ENCODE data around the gene MAP1LC3B.

DNA sequence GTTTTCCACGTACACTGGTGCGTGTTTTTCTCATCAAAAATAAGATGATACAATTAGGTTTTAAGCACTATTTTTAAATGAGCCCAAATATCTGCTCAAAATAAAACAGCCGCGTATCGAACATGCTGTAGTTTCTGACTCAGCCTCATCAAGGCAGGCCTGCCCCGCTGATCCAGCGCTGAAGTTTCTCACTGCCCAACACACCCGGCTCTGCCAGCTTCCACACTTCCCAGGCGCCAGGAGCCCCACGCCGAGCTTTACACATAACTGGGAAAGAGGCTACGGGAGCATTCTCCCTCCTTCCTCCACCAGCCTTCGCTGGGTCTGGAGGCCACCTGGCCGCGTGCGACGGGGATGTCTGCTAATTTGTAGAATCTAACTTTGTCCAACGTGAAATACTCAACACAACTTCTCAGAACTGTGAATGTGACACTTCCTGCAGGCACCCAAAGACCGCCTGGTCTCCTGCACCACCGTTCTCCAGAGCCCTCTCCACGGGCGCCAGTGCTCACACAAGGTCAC lies 42.1 kb downstream of the MAP1LC3B start:
- TF ChIP-seq, protein P1, sequence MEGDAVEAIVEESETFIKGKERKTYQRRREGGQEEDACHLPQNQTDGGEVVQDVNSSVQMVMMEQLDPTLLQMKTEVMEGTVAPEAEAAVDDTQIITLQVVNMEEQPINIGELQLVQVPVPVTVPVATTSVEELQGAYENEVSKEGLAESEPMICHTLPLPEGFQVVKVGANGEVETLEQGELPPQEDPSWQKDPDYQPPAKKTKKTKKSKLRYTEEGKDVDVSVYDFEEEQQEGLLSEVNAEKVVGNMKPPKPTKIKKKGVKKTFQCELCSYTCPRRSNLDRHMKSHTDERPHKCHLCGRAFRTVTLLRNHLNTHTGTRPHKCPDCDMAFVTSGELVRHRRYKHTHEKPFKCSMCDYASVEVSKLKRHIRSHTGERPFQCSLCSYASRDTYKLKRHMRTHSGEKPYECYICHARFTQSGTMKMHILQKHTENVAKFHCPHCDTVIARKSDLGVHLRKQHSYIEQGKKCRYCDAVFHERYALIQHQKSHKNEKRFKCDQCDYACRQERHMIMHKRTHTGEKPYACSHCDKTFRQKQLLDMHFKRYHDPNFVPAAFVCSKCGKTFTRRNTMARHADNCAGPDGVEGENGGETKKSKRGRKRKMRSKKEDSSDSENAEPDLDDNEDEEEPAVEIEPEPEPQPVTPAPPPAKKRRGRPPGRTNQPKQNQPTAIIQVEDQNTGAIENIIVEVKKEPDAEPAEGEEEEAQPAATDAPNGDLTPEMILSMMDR (IDR thresholded peaks at IDR 0.05): no peak
- no peak for TF ChIP-seq POLR2A (IDR thresholded peaks at IDR 0.05)

All from Peyer's patch (tissue), 4 donors.